ENCODE data around the gene CDK9.
"Not testable (repeated sequence)": the region's sequence is repeated elsewhere in the genome, so short reads cannot be mapped to it uniquely, and the experiment has no call there.

CDK9 gene

GRCh38 chr9:127776195-127776923 lies 9.5 kb upstream of the CDK9 start:
- TF ChIP-seq CTCF (IDR thresholded peaks at IDR 0.05; ENCODE audit: borderline replicate concordance, insufficient read depth, low read depth, low read length) = no peak
- peak overlapping the region; percentile 81 for H3K4me3 ChIP-seq (ENCODE audit: low read depth, low read length)

- peak overlapping the region; percentile 81 for H3K4me3 ChIP-seq (ENCODE audit: low read depth, low read length)
- no peak for TF ChIP-seq CTCF (IDR thresholded peaks at IDR 0.05; ENCODE audit: borderline replicate concordance, insufficient read depth, low read depth, low read length)
These were observed 8.9 kb upstream of the CDK9 start for GRCh38 chr9:127776924-127777289.

- no peak for TF ChIP-seq CTCF (IDR thresholded peaks at IDR 0.05; ENCODE audit: borderline replicate concordance, insufficient read depth, low read depth, low read length)
- peak overlapping the region; percentile 81 for H3K4me3 ChIP-seq (ENCODE audit: low read depth, low read length)
These were observed 8.4 kb upstream of the CDK9 start for GRCh38 chr9:127777368-127777980.

- TF ChIP-seq CTCF (IDR thresholded peaks at IDR 0.05; ENCODE audit: borderline replicate concordance, insufficient read depth, low read depth, low read length) = no peak
- peak within 1 kb of the TSS; percentile 81 for H3K4me3 ChIP-seq (ENCODE audit: low read depth, low read length)
These were observed 7.3 kb upstream of the CDK9 start, which contains the start of gene SH2D3C for GRCh38 chr9:127778280-127779135. Gene SH2D3C, minus strand, starts transcription at chr9:127778666. Its CDS starts 39 bp downstream, at chr9:127778627.

GRCh38 chr9:127779136-127779981 lies 6.5 kb upstream of the CDK9 start:
- peak overlapping the region; percentile 81 for H3K4me3 ChIP-seq (ENCODE audit: low read depth, low read length)
- no peak for TF ChIP-seq CTCF (IDR thresholded peaks at IDR 0.05; ENCODE audit: borderline replicate concordance, insufficient read depth, low read depth, low read length)

- TF ChIP-seq CTCF (IDR thresholded peaks at IDR 0.05; ENCODE audit: borderline replicate concordance, insufficient read depth, low read depth, low read length) = no peak
- no peak overlapping the region for H3K4me3 ChIP-seq (ENCODE audit: low read depth, low read length)
These were observed 5.5 kb upstream of the CDK9 start for GRCh38 chr9:127780126-127780885.

- not testable (repeated sequence) for H3K4me3 ChIP-seq (ENCODE audit: low read depth, low read length)
These were observed 4.9 kb upstream of the CDK9 start for GRCh38 chr9:127780909-127781308.
